ENCODE measurements around the gene PSMB5. TPM values are rescaled to one million over a fixed set of nuclear protein-coding genes. Genes with fewer than 3 reads are reported as not detected.

PSMB5 gene
- total RNA-seq, 1 experiment from 2014 or later: 165 TPM

Other genes starting within 250 kb of the PSMB5 start
- 0.82 and 1.5 TPM in 2 replicates for gene SLC7A7, start 219.5 kb downstream of the PSMB5 start, total RNA-seq (2014; rRNA removed; shearing (Covaris generic))
- gene MRPL52, start 205.0 kb downstream of the PSMB5 start, total RNA-seq (2014; rRNA removed; shearing (Covaris generic)): 43.9 and 65.2 TPM in 2 replicates
- gene MMP14, start 198.3 kb downstream of the PSMB5 start, total RNA-seq (2014; rRNA removed; shearing (Covaris generic)): 138 and 143 TPM in 2 replicates
- gene LRP10, start 163.2 kb downstream of the PSMB5 start, total RNA-seq (2014; rRNA removed; shearing (Covaris generic)): 31.6 and 31.9 TPM in 2 replicates
- gene REM2, start 151.7 kb downstream of the PSMB5 start, total RNA-seq (2014; rRNA removed; shearing (Covaris generic)): not detected in 2 replicates
- 62.7 and 63.2 TPM in 2 replicates for gene RBM23, start 115.8 kb downstream of the PSMB5 start, total RNA-seq (2014; rRNA removed; shearing (Covaris generic))
- 62.8 and 66.6 TPM in 2 replicates for gene PRMT5, start 105.5 kb downstream of the PSMB5 start, total RNA-seq (2014; rRNA removed; shearing (Covaris generic))
- 32.5 and 34.2 TPM in 2 replicates for gene HAUS4, start 77.8 kb downstream of the PSMB5 start, total RNA-seq (2014; rRNA removed; shearing (Covaris generic))
- gene AJUBA, start 52.3 kb downstream of the PSMB5 start, total RNA-seq (2014; rRNA removed; shearing (Covaris generic)): 8.5 and 9.5 TPM in 2 replicates
- 8.2 and 11.6 TPM in 2 replicates for gene C14orf93, start 24.8 kb downstream of the PSMB5 start, total RNA-seq (2014; rRNA removed; shearing (Covaris generic))
- not detected in 2 replicates for gene PSMB11, start 7.3 kb upstream of the PSMB5 start, total RNA-seq (2014; rRNA removed; shearing (Covaris generic))
- 0.96 and 1.1 TPM in 2 replicates for gene CDH24, start 22.6 kb upstream of the PSMB5 start, total RNA-seq (2014; rRNA removed; shearing (Covaris generic))
- gene ACIN1, start 60.2 kb upstream of the PSMB5 start, total RNA-seq (2014; rRNA removed; shearing (Covaris generic)): 69.7 and 83.0 TPM in 2 replicates
- gene C14orf119, start 60.6 kb upstream of the PSMB5 start, total RNA-seq (2014; rRNA removed; shearing (Covaris generic)): 65.5 and 70.6 TPM in 2 replicates
- gene CIROP, start 70.1 kb upstream of the PSMB5 start, total RNA-seq (2014; rRNA removed; shearing (Covaris generic)): not detected in 2 replicates
- not detected in 2 replicates for gene CEBPE, start 84.4 kb upstream of the PSMB5 start, total RNA-seq (2014; rRNA removed; shearing (Covaris generic))
- 27.8 and 30.8 TPM in 2 replicates for gene SLC7A8, start 148.8 kb upstream of the PSMB5 start, total RNA-seq (2014; rRNA removed; shearing (Covaris generic))
- not detected in 2 replicates for gene RNF212B, start 203.0 kb upstream of the PSMB5 start, total RNA-seq (2014; rRNA removed; shearing (Covaris generic))

Data from SK-MEL-5 (cell line).